Right hindlimb (tissue), 1 donor: ENCODE measurements around the gene CEACAM5.
"Not testable (repeated sequence)": the region's sequence is repeated elsewhere in the genome, so short reads cannot be mapped to it uniquely, and the experiment has no call there.

Experiments
- DNase-seq: peaks from one replicate; pipeline ENCODE4 v3.0.0-alpha.2; 2018

The CEACAM5 gene

DNA sequence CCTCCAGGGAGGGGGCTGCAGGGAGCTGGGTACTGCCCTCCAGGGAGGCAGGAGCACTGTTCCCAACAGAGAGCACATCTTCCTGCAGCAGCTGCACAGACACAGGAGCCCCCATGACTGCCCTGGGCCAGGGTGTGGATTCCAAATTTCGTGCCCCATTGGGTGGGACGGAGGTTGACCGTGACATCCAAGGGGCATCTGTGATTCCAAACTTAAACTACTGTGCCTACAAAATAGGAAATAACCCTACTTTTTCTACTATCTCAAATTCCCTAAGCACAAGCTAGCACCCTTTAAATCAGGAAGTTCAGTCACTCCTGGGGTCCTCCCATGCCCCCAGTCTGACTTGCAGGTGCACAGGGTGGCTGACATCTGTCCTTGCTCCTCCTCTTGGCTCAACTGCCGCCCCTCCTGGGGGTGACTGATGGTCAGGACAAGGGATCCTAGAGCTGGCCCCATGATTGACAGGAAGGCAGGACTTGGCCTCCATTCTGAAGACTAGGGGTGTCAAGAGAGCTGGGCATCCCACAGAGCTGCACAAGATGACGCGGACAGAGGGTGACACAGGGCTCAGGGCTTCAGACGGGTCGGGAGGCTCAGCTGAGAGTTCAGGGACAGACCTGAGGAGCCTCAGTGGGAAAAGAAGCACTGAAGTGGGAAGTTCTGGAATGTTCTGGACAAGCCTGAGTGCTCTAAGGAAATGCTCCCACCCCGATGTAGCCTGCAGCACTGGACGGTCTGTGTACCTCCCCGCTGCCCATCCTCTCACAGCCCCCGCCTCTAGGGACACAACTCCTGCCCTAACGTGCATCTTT, 7.8 kb upstream of the CEACAM5 start:
- no peak for DNase-seq

- no peak for DNase-seq
Observed at GRCh38 chr19:41701401-41702075, 6.9 kb upstream of the CEACAM5 start.

DNA sequence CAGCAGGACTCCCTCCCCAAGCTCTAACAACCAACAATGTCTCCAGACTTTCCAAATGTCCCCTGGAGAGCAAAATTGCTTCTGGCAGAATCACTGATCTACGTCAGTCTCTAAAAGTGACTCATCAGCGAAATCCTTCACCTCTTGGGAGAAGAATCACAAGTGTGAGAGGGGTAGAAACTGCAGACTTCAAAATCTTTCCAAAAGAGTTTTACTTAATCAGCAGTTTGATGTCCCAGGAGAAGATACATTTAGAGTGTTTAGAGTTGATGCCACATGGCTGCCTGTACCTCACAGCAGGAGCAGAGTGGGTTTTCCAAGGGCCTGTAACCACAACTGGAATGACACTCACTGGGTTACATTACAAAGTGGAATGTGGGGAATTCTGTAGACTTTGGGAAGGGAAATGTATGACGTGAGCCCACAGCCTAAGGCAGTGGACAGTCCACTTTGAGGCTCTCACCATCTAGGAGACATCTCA, 6.2 kb upstream of the CEACAM5 start:
- no peak for DNase-seq

- DNase-seq, result no peak
Observed at GRCh38 chr19:41703602-41704293, 4.7 kb upstream of the CEACAM5 start.

DNA sequence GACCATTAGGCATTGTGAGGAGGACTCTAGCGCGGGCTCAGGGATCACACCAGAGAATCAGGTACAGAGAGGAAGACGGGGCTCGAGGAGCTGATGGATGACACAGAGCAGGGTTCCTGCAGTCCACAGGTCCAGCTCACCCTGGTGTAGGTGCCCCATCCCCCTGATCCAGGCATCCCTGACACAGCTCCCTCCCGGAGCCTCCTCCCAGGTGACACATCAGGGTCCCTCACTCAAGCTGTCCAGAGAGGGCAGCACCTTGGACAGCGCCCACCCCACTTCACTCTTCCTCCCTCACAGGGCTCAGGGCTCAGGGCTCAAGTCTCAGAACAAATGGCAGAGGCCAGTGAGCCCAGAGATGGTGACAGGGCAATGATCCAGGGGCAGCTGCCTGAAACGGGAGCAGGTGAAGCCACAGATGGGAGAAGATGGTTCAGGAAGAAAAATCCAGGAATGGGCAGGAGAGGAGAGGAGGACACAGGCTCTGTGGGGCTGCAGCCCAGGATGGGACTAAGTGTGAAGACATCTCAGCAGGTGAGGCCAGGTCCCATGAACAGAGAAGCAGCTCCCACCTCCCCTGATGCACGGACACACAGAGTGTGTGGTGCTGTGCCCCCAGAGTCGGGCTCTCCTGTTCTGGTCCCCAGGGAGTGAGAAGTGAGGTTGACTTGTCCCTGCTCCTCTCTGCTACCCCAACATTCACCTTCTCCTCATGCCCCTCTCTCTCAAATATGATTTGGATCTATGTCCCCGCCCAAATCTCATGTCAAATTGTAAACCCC, 2.8 kb upstream of the CEACAM5 start:
- DNase-seq, result no peak

GRCh38 chr19:41706741-41707501, 1.5 kb upstream of the CEACAM5 start:
- DNase-seq, result no peak

DNA sequence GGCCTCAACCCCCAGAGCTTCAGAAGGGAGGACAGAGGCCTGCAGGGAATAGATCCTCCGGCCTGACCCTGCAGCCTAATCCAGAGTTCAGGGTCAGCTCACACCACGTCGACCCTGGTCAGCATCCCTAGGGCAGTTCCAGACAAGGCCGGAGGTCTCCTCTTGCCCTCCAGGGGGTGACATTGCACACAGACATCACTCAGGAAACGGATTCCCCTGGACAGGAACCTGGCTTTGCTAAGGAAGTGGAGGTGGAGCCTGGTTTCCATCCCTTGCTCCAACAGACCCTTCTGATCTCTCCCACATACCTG, 969 bp upstream of the CEACAM5 start:
- DNase-seq, result no peak

DNA sequence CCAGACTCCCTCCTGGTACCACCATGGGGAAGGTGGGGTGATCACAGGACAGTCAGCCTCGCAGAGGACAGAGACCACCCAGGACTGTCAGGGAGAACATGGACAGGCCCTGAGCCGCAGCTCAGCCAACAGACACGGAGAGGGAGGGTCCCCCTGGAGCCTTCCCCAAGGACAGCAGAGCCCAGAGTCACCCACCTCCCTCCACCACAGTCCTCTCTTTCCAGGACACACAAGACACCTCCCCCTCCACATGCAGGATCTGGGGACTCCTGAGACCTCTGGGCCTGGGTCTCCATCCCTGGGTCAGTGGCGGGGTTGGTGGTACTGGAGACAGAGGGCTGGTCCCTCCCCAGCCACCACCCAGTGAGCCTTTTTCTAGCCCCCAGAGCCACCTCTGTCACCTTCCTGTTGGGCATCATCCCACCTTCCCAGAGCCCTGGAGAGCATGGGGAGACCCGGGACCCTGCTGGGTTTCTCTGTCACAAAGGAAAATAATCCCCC, 505 bp upstream of the CEACAM5 start:
- no peak for DNase-seq

DNA sequence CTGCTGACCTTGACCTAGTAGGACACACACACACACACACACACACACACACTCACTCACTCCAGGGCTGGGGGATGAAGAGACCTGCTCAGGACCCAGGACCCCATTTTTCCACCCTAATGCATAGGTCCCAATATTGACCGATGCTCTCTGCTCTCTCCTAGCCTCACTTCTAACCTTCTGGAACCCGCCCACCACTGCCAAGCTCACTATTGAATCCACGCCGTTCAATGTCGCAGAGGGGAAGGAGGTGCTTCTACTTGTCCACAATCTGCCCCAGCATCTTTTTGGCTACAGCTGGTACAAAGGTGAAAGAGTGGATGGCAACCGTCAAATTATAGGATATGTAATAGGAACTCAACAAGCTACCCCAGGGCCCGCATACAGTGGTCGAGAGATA, 1.1 kb downstream of the CEACAM5 start:
- DNase-seq, result not testable (repeated sequence)

GRCh38 chr19:41709951-41710645, 1.7 kb downstream of the CEACAM5 start:
- DNase-seq, result no peak

- no peak for DNase-seq
Observed at GRCh38 chr19:41711376-41712261, 3.2 kb downstream of the CEACAM5 start.

DNA sequence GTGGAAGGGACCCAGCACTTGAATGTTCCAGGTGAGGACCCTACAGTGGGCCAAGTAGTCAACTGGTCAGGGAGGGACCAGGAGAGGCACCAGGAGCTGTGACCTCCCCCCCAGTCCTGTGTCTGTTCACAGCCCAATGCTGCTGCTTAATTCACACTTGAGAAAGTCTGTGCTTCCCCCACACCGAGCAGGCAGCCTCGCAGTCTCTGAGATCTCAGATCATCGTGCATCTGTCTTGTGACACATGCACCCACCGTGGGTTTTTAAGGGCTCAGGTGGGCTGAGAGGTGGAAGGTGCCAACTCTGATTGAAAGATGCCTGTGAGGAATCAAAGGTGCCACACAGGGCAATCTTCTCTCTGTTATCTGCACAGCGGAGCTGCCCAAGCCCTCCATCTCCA, 6.2 kb downstream of the CEACAM5 start:
- no peak for DNase-seq

GRCh38 chr19:41718761-41719160, 10.3 kb downstream of the CEACAM5 start:
- no peak for DNase-seq

DNA sequence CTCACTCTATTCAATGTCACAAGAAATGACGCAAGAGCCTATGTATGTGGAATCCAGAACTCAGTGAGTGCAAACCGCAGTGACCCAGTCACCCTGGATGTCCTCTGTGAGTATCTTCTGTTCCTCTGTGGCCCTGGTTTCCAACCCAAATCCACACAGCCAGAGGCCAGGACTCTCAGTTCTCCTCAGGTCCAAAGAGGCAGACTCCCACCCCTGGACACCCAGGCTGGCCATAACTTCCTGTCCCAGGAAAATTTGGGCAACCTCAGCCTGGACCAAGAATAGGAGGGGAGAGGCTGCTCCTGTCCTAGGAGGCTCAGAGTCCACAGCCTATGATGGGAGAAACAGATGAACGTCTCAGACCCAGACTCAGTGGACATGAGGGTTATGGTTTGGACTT, 11.7 kb downstream of the CEACAM5 start:
- DNase-seq, result no peak

- no peak for DNase-seq
Observed at GRCh38 chr19:41726493-41726892, 18.1 kb downstream of the CEACAM5 start.

GRCh38 chr19:41734156-41734555, 25.7 kb downstream of the CEACAM5 start:
- no peak for DNase-seq

- DNase-seq, result no peak
Observed at GRCh38 chr19:41734585-41734984, 26.2 kb downstream of the CEACAM5 start.

- no peak for DNase-seq
Observed at GRCh38 chr19:41735071-41735600, 26.7 kb downstream of the CEACAM5 start.

- no peak for DNase-seq
Observed at GRCh38 chr19:41739361-41739760, 30.9 kb downstream of the CEACAM5 start.
